ENCODE results near the gene EML4.

GRCh38 chr2:42367835-42368234 is 198.7 kb downstream of the EML4 start:
- TF ChIP-seq BRF1 (IDR thresholded peaks at IDR 0.05; ENCODE audit: borderline replicate concordance, extremely low read depth, insufficient read length) (no peak), THAP12 (CRISPR knock-in tag; IDR thresholded peaks at IDR 0.05) (no peak), ELK1 (CRISPR knock-in tag; IDR thresholded peaks at IDR 0.05) (no peak), UBTF (IDR thresholded peaks at IDR 0.05; ENCODE audit: borderline replicate concordance in 1 of 2, low read depth in 2 of 2, low read length in 2 of 2) (no peak), CREM (IDR thresholded peaks at IDR 0.05; ENCODE audit: low read depth) (no peak), CREB3 (tag; conservative IDR thresholded peaks at IDR 0.05; ENCODE audit: low read depth) (no peak), DPF2 (IDR thresholded peaks at IDR 0.05) (no peak), CHD1 (IDR thresholded peaks at IDR 0.05; ENCODE audit: low read length) (no peak), POLR2A (conservative IDR thresholded peaks at IDR 0.05) (no peak), TAF1 (IDR thresholded peaks at IDR 0.05; ENCODE audit: control insufficient read depth, extremely low read depth, insufficient read depth, low read length, severe bottlenecking) (no peak)
- TF ChIP-seq, protein P1, sequence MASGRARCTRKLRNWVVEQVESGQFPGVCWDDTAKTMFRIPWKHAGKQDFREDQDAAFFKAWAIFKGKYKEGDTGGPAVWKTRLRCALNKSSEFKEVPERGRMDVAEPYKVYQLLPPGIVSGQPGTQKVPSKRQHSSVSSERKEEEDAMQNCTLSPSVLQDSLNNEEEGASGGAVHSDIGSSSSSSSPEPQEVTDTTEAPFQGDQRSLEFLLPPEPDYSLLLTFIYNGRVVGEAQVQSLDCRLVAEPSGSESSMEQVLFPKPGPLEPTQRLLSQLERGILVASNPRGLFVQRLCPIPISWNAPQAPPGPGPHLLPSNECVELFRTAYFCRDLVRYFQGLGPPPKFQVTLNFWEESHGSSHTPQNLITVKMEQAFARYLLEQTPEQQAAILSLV (tag; IDR thresholded peaks at IDR 0.05) = no peak
